ENCODE measurements around the gene DYRK1A. TPM values are rescaled to one million over a fixed set of nuclear protein-coding genes. Genes with fewer than 3 reads are reported as not detected.

DYRK1A gene
- total and polyA plus RNA-seq, 2 of the 13 experiments (the other 11 are each of a cell fraction or from before 2014, with no cell fraction given), result 24.6 to 34.2 TPM

DNA sequence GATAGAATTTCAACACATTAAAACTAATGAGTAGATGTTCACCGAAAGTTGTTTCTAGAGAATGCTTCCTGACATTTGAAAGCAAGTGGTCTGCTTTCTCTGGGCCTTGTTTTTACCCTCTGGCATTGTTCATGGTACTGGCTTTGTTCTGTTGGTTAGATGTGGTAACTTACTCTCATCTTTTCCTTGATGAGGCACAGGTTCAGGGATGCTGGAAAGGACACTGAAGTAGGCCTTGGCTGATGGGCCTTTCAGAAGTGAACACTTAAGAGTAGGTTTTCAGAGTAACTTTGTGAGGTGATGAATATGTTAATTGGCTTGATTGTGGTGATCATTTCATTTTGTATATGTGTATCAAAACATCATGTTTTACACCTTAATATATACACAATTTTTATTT is 55.8 kb downstream of the DYRK1A start:
- no peaks in the 10 kb centered on the region for H3K4me1 ChIP-seq (ENCODE audit: insufficient read depth, low read length)
- H3K9ac ChIP-seq (ENCODE audit: insufficient read depth, low read depth, low read length), result no peak overlapping the region
- H3K79me2 ChIP-seq (ENCODE audit: insufficient read depth, low read length), result peaks cover 71% of the 10 kb centered on the region
- POLR2A ChIA-PET, result no interaction called here
- TF ChIP-seq, protein P1, sequence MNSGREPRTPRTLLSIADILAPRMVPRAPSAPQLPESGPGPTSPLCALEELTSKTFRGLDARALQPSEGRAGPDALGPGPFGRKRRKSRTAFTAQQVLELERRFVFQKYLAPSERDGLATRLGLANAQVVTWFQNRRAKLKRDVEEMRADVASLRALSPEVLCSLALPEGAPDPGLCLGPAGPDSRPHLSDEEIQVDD (CRISPR knock-in tag; IDR thresholded peaks at IDR 0.05; ENCODE audit: borderline replicate concordance), result no peak
- TF ChIP-seq ZEB1 (IDR thresholded peaks at IDR 0.05; ENCODE audit: insufficient replicate concordance, low read depth), result no peak
- TF ChIP-seq TAF15 (IDR thresholded peaks at IDR 0.05; ENCODE audit: low read depth, low read length, poor library complexity, severe bottlenecking), result no peak
- no peak for TF ChIP-seq MAFF (IDR thresholded peaks at IDR 0.05; ENCODE audit: low read depth, low read length)
- TF ChIP-seq, protein P2, sequence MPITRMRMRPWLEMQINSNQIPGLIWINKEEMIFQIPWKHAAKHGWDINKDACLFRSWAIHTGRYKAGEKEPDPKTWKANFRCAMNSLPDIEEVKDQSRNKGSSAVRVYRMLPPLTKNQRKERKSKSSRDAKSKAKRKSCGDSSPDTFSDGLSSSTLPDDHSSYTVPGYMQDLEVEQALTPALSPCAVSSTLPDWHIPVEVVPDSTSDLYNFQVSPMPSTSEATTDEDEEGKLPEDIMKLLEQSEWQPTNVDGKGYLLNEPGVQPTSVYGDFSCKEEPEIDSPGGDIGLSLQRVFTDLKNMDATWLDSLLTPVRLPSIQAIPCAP (CRISPR knock-in tag; IDR thresholded peaks at IDR 0.05; ENCODE audit: low read depth), result no peak
- TF ChIP-seq FOXM1 (CRISPR knock-in tag; IDR thresholded peaks at IDR 0.05), result no peak
- TF ChIP-seq ZNF572 (CRISPR knock-in tag; IDR thresholded peaks at IDR 0.05), result no peak
- TF ChIP-seq ZNF251 (CRISPR knock-in tag; IDR thresholded peaks at IDR 0.05), result no peak
- TF ChIP-seq, protein P3, sequence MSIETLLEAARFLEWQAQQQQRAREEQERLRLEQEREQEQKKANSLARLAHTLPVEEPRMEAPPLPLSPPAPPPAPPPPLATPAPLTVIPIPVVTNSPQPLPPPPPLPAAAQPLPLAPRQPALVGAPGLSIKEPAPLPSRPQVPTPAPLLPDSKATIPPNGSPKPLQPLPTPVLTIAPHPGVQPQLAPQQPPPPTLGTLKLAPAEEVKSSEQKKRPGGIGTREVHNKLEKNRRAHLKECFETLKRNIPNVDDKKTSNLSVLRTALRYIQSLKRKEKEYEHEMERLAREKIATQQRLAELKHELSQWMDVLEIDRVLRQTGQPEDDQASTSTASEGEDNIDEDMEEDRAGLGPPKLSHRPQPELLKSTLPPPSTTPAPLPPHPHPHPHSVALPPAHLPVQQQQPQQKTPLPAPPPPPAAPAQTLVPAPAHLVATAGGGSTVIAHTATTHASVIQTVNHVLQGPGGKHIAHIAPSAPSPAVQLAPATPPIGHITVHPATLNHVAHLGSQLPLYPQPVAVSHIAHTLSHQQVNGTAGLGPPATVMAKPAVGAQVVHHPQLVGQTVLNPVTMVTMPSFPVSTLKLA (IDR thresholded peaks at IDR 0.05), result no peak
- TF ChIP-seq ZFAT (CRISPR knock-in tag; conservative IDR thresholded peaks at IDR 0.05), result no peak
- H3K4me2 ChIP-seq (ENCODE audit: low read depth, low read length), result no peak overlapping the region
- H2AFZ ChIP-seq (ENCODE audit: low read length), result no peak overlapping the region
- peaks cover 7% of the 10 kb centered on the region for H4K20me1 ChIP-seq (ENCODE audit: insufficient read depth, low read length)
- intact Hi-C loops (cut with micrococcal nuclease; ENCODE audit: unreplicated experiment) (no loop called here), in situ Hi-C loops (cut with HindIII; ENCODE audit: extremely low pct_ligation_motif_present, low pct_unique_long_range_greater_than_20kb) (no loop called here)
- H3K9me3 ChIP-seq (ENCODE audit: low read length), result no peaks in the 10 kb centered on the region
- no peak for DNase-seq (ENCODE audit: low spot score)
- FAIRE-seq, result no peak
- H3K27me3 ChIP-seq (ENCODE audit: control insufficient read depth in 1 of 2, insufficient read depth in 2 of 2, low read length in 2 of 2), result no peaks in the 10 kb centered on the region
- ATAC-seq, result no peak
- no TSS peak for BruUV-seq (replicated peaks)
- CTCF ChIA-PET (ENCODE audit: low intra/inter-chr PET ratio, low total read pairs), result no interaction called here
- H3K36me3 ChIP-seq (replicated peaks in 1 of 2; ENCODE audit: control insufficient read depth in 1 of 2, insufficient read depth in 2 of 2, low read length in 2 of 2), result peaks cover 10 to 24% of the 10 kb centered on the region in 2 experiments
- 93% methylated on average over 1 of the region's 1 CpG for WGBS (ENCODE audit: low lambda C conversion rate)
- H3K4me3 ChIP-seq (replicated peaks in 1 of 3; ENCODE audit: insufficient read depth in 1 of 3, low read depth in 2 of 3, low read length in 3 of 3), result no peak overlapping the region
- H3K27ac ChIP-seq (ENCODE audit: extremely low read length, insufficient read depth, low read length), result no peak overlapping the region
